GM18499 (cell line): ENCODE results near the gene CAP1.

Experiments used
- ATAC-seq: cut with Tn5 transposase; IDR thresholded peaks from one replicate; pipeline ENCODE4 v1.9.1; 2021; ENCODE audit warnings: moderate number of reproducible peaks; ENCODE audit not compliant: insufficient read depth, unreplicated experiment

CAP1 gene

DNA sequence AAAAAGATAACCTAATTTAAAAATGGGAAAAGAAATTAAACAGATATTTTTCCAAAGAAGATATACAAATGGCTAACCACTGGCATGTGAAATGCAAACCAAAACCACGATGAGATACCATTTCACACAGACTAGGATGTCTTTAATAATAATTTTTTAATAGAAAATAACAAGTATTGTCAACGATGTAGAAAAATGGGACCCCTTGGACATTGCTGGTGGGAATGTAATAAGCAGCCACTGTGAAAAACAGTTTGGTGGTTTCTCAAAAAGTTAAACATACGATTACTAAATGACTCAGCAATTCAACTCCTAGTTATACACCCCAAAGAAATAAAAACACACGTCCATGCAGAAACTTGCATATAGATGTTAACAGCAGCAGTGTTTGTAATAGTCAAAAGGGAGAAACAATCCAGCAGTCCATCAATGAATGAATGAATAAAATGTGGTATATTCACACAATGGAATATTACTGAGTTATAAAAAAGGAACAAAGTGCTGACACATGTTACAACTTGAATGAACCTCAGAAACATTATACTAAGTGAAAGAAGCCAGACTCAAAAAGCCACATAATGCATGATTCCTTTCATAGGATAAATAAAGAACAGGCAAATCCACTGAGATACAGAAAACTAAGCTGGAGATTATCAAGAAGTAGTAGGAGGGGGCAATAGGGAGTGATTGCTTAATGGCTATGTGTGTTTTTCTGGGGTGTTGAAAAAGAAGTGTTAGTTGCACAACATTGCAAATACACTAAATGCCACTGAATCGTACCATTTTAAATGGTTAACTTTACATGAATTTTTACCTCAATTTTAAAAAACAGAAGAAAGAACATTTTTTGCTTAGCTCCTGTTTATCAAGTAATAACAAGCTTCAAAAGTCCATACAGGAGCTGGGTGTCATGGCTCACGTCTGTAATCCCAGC lies 52.4 kb downstream of the CAP1 start:
- no peak for ATAC-seq

DNA sequence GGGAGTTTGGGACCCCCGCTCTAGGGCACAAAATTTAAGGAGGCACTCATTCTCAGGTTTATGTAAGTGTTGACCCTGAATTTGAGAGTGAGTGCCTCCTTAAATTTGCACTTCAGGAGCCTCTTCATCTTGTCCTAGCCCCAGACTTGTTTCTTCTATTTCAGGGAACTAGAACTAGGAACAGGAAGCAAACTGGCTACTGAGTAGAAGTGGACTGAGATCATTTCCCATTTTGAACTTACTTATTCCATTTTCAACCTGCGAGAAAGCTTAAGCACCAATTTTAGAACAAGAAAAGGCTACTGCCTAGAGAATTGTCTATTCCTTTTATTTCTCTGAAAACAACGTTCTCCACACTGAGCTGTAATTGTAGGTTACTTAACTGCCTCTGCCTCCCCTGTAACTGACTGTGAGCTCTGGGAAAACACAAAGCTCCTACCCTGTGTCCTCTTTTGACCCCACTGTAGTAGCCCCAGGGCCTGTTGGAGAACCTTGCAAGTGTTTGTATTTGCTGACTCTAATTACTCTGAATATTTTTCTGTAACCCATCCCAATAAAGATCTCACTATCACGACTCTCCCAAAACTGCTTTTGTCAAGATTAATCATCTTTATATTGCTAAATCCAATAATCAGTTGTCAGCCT lies 54.1 kb downstream of the CAP1 start:
- ATAC-seq = no peak

GRCh38 chr1:40095806-40096205 lies 55.3 kb downstream of the CAP1 start:
- ATAC-seq = no peak

DNA sequence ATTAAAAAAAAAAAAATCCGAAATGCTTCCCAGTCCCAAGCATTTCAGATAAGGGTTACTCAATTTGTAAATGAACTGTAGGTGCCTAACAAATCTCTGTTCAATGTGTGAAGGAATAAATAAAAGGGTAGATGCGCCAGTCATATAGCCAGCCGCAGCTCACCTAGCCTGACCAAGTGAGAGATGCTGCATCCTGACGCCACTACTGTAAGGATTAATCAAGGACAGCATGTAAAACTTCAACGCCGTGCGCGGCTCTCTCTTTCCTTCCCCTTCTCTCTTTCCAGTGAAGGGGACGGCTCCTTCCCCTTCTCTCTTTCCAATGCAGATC lies 56.1 kb downstream of the CAP1 start:
- no peak for ATAC-seq

GRCh38 chr1:40096977-40097782 lies 56.7 kb downstream of the CAP1 start, which contains the start of gene PPT1:
TSS of gene PPT1 (minus strand) at chr1:40097252. CDS start at chr1:40097238, 14 bp downstream.
- no peak for ATAC-seq

DNA sequence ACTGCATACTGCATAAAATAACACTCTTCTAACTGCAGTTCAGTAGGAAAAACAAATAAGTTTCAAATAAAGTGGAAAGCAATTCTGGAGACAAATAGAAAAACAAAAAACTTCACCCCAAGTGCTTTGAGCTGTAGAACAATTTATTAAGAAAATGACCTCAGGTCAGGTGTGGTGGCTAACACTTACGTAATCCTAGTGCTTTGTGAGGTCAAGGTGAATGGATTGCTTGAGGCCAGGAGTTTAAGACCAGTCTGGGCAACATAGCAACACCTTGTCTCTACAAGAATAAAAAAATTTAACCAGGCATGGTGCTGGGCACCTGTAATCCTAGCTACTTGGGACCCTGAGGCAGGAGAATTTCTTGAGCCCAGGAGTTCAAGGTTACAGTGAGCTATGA lies 61.5 kb downstream of the CAP1 start:
- no peak for ATAC-seq

DNA sequence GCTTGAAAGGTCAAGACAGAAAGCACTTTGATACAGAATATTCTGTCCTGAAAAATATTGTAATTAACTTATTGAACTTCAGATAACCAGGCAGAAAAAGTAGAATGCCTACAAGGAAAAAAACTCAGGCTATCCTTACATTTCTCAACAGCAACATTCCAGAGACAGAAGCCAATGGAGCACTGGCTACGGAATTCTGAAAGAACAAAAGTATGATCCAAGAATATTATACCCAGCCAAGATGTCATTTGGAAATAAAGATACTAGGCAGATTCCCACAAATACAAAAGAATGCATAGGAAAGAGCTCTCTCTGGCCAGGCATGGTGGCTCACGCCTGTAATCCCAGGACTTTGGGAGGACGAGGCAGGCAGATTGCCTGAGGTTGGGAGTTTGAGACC lies 62.4 kb downstream of the CAP1 start:
- ATAC-seq = no peak

GRCh38 chr1:40105028-40105427 lies 64.5 kb downstream of the CAP1 start:
- ATAC-seq = no peak

DNA sequence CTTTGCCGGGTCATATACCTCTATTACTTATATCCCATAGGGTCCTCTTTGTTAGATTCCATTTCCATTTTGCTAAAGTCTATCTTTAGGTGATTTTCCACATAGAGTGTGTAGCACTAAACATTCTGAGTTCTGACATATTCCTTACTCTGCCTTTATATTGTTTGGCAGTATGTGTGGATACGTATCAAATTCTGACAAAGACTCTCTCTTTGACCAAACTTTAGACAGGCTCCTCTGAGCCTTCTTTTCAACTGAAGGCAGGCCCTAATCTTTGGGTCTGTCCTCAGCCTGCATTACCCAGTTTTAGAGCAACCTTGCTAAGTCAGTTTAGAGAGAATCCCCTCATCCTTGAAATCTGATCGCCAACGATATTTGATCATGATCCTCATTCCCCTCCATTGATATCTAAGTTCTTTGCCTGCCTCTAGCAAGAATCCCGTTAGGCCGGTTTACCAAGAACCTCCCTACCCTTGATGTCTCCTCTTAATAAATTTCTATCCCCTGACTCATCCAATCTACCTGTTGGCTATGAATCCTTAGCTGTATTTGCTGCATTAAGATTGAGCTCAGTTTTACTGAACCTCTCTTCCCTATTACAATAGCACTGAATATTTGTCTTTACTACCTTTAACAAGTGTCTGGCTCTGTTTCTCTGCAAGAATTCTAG lies 66.9 kb downstream of the CAP1 start:
- no peak for ATAC-seq

- ATAC-seq = no peak
Measured at GRCh38 chr1:40110389-40110788, 69.9 kb downstream of the CAP1 start.

DNA sequence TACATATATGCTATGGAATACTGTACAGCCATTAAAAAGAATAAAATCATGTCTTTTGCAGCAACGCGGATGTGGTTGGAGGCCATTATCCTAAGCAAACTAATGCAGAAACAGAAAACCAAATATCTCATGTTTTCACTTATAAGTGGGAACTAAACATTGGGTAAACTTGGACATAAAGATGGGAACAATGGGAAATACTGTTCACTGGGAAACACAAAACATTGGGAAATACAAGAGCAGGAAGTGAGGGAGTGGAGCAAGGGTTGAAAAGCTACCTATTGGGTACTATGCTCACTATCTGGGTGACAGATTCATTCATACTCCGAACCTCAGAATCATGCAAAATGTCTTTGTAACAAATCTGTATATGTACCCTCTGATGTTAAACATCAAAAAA lies 73.9 kb downstream of the CAP1 start:
- no peak for ATAC-seq

GRCh38 chr1:40120128-40120527 lies 79.6 kb downstream of the CAP1 start:
- ATAC-seq = no peak
